Fibroblast of skin of abdomen (primary cell): ENCODE measurements around the gene PSMG4.

Experiments used
- DNase-seq: peaks from one replicate; pipeline ENCODE4 v3.0.0-alpha.2; 2013

Gene PSMG4

GRCh38 chr6:3277251-3277650 is 18.5 kb downstream of the PSMG4 start:
- DNase-seq = no peak

- no peak for DNase-seq
These were observed 19.2 kb downstream of the PSMG4 start for GRCh38 chr6:3277851-3278416.

GRCh38 chr6:3278691-3279090 is 19.9 kb downstream of the PSMG4 start:
- DNase-seq = no peak

- DNase-seq = no peak
These were observed 21.3 kb downstream of the PSMG4 start for GRCh38 chr6:3280091-3280490.

- peak; percentile 17 for DNase-seq
These were observed 22.2 kb downstream of the PSMG4 start for GRCh38 chr6:3280866-3281465.

- peak; percentile 93 for DNase-seq
These were observed 23.1 kb downstream of the PSMG4 start for GRCh38 chr6:3281631-3282475.

GRCh38 chr6:3282476-3283236 is 23.9 kb downstream of the PSMG4 start:
- no peak for DNase-seq

- no peak for DNase-seq
These were observed 24.5 kb downstream of the PSMG4 start for GRCh38 chr6:3283241-3283640.

- DNase-seq = no peak
These were observed 25.1 kb downstream of the PSMG4 start for GRCh38 chr6:3283641-3284435.

GRCh38 chr6:3284436-3284876 is 25.7 kb downstream of the PSMG4 start:
- no peak for DNase-seq

- no peak for DNase-seq
These were observed 26.4 kb downstream of the PSMG4 start for GRCh38 chr6:3285049-3285639.

GRCh38 chr6:3285732-3286131 is 27.0 kb downstream of the PSMG4 start:
- no peak for DNase-seq

GRCh38 chr6:3286641-3287171 is 28.0 kb downstream of the PSMG4 start:
- no peak for DNase-seq

GRCh38 chr6:3287308-3287707 is 28.6 kb downstream of the PSMG4 start:
- DNase-seq = no peak

GRCh38 chr6:3287976-3288707 is 29.4 kb downstream of the PSMG4 start:
- DNase-seq = no peak

GRCh38 chr6:3288711-3289663 is 30.2 kb downstream of the PSMG4 start:
- DNase-seq = no peak

GRCh38 chr6:3289664-3290055 is 30.9 kb downstream of the PSMG4 start:
- DNase-seq = no peak

- DNase-seq = no peak
These were observed 31.6 kb downstream of the PSMG4 start for GRCh38 chr6:3290149-3290930.

- no peak for DNase-seq
These were observed 32.1 kb downstream of the PSMG4 start for GRCh38 chr6:3290931-3291211.
